HG02798 (cell line): ENCODE results near the gene SFT2D1.
A peak's percentile ranks its signal among the peaks of the same experiment; 100 is the strongest.

Experiments used
- ATAC-seq: cut with Tn5 transposase; IDR thresholded peaks from one replicate; pipeline ENCODE4 v1.9.1; 2021; ENCODE audit warnings: mild to moderate bottlenecking; ENCODE audit not compliant: unreplicated experiment, poor library complexity

The SFT2D1 gene

GRCh38 chr6:166335378-166336302 is 6.7 kb downstream of the SFT2D1 start:
- ATAC-seq = peak; percentile 56

GRCh38 chr6:166334878-166335277 is 7.5 kb downstream of the SFT2D1 start:
- no peak for ATAC-seq

DNA sequence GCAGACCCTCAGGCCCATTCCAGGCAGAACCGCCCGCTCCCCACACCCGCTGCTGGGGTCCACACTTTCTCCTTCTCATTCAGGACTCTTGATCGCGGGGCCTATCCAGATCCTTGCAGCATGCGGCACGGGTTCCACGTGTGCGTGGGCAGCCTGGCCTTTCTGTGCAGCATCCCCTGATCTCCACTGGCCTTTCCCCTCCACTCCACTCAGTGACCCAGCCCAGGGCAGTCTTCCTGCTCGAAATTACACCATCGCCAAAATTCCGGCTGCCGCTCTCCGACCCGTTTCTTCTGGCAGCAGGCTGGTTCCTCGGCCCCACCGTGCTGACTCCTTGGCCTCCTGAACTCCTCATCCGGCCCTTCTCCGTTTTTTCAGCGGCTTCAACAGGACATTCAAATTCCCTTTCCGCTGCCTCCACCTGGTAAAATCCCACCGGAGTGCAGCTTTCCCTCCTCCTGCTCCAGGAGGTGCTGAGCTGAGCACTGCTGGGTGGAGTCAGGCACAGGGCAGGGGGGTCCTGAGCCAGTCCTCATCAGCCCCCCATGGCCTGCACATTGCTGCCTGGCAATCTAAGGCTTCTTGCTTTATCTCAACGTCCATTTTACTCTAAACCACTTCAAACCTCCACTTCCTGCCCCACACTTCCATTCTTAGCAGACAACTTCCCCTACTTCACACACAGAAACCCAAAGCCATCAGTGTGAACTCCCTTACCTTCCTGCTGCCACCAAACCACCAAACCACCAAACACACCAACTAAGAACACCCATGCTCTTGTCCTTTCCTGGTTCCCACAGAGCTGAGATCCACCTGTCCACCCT is 9.0 kb downstream of the SFT2D1 start:
- ATAC-seq = peak; percentile 65

DNA sequence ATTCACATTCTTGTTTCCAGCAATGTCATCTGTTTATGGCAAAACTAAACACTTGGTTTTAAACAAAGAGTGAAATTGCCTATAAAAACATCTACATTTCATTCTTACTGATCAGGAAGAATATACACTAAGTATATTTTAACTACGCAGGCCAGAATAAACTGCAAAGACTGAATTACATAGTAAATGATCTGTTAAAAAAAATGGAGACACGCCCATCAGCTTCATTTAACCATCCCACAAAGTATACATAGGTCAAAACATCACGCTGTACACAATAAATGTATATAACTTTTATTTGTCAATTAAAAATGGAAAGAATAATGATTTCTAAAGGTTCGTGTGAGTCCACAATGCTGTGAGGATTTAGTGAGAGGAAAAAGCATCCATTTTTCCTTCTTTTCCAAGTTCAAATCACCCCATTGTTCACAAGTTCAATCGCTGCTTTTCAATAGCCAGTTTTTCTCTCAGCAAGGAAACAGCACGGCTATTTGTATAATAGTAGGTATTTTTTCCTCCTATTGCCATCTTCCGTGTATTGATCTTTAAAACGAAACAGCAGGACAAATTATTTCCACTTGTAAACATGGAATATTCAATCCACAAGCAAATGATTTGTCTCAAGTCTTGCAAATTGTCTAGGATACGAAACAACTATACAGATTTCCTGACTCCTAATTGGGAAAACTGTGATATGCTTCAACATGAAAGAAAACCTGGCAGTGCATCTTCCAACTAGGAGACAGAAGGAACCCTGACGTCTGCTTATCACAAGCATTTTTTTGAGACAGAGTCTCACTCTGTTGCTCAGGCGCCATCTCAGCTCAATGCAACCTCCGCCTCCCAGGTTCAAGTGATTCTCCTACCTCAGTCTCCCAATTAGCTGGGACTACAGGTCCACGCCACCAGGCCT is 10.6 kb downstream of the SFT2D1 start:
- ATAC-seq = no peak

- no peak for ATAC-seq
These were observed 11.7 kb downstream of the SFT2D1 start for GRCh38 chr6:166330612-166331011.

DNA sequence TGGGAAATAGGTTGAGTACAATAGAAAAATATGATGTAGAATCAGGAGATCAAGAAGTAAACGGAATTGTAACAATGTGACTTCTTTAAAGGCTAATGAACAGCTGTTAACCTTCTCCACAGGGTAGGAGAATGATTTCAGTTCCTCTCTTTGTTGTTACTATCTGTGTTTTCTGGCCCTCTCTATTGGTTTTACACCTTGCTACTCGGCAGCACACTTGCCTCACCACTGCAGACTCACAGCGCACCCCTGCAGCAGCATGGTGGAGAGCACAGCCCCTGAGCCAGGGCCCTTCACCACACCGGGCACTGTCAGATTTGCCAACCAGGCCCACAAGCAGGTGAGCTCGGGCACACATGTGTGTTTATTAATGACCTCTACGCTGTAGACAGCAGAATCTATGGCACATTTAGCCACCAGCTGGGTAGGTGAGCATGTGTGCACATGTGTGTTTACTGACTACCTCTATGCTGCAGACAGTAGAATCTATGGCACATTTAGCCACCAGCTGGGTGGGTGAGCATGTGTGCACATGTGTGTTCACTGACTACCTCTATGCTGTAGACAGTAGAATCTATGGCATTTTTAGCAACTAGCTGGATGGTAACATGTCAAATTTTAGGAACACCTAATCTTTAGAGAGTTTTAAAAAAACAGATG is 16.8 kb downstream of the SFT2D1 start:
- peak; percentile 92 for ATAC-seq

- no peak for ATAC-seq
These were observed 18.9 kb downstream of the SFT2D1 start for GRCh38 chr6:166323395-166323794.

DNA sequence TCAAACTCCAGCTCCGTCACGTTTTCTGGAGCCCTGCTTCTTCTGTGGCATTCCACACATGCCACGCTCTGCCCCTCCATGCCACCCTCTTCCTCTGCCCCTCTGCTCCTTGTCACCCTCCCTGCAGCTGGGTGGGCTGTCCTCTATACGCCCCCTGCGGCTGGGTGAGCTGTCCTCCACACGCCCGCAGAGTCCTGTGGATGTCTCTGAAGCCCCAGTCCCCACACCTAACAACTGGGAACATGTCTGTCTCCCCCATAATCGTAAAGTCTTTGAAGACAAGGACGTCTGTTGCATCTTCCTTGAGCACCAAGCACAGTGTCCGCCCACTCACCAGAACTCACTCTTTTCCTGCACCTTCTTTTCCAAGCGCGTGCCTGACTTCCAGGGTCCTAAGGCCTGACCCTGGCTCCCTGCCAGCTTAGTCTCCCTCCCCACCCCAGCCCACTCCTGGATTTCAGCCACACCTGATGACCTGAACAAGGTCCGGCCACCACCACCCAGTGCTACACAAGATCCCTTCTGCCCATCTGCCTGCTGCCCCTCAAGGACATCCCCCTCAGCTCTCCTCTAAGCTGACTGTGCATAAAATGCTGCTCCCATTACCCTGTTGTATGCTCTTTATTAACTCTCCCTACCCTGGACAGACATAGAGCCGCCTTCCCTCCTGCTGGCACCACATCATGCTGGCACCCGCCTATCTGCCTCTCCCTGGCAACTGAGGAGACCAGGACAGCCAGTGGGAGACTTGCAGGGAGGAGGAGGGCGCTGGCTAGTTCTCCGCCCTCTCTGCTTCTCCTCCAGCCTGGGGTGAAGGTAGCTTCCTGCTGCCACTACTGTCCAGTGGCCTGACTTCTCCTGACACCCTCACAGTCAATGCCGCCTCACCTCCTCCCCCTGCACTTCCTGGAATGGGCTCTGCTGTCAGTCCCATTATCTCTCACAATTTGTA is 23.4 kb downstream of the SFT2D1 start:
- no peak for ATAC-seq

GRCh38 chr6:166318227-166318626 is 24.1 kb downstream of the SFT2D1 start:
- ATAC-seq = no peak

DNA sequence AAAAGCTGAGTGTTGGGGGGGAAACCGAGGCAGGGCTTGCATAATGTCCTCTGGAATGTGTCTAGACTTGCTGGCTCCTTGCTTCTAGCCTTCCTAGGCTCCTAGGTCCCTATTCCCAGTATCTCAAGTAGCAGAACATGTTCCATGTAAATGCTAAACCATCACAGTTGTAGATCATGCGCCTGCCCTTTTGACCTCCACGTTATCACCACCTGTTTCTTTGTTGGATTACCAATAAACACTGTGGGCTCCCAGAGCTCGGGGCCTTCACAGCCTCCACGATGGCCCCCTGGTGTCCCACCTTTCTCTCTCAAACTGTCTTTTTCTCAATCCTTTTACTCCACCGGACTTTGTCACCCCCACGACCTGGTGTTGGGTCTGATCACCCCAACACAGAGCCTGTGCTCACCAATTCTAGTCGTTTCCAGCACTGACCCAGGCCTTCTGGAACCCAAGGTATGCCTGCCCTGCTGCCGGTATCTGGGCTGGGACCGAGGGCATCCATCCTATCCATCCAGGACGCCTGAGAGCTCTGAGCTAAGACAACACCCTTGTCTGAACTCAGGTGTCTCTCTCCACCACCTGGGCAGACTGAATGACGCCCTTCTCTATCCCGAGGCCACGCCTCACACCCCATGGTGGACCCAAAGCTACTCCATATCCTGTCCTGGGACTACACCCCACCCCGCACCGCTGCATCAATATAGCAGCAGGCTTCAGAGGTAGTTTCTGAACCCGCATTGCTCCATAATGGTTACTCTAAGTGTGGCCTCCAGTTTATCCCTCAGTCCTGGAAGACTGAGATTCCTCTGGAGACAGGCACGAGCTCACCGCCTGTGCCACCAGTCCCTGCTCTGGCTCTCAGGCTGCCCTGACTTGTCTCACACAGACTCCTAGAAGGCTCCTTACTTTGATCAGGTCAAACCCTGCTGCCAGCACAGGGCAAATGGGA is 24.8 kb downstream of the SFT2D1 start:
- ATAC-seq = no peak

GRCh38 chr6:166315436-166315835 is 26.9 kb downstream of the SFT2D1 start:
- ATAC-seq = no peak

DNA sequence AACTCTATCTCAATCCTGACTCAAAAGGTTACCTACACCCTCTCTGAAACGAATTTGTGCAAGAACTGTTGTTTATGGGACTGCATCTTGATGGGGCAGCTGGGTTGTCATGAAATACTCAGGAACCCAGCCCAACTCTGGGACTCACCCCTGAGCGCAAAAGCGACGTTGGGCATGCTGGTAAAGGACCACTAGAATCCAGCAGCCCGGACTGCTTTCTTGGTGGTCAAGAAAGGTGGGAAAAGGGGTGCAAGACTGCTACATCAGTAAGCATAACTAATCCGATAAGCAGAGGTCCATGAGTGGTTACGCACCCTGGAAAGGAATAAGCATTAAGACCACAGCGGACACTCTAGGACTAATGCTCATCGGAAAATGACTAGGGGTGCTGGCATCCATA is 27.9 kb downstream of the SFT2D1 start:
- no peak for ATAC-seq

DNA sequence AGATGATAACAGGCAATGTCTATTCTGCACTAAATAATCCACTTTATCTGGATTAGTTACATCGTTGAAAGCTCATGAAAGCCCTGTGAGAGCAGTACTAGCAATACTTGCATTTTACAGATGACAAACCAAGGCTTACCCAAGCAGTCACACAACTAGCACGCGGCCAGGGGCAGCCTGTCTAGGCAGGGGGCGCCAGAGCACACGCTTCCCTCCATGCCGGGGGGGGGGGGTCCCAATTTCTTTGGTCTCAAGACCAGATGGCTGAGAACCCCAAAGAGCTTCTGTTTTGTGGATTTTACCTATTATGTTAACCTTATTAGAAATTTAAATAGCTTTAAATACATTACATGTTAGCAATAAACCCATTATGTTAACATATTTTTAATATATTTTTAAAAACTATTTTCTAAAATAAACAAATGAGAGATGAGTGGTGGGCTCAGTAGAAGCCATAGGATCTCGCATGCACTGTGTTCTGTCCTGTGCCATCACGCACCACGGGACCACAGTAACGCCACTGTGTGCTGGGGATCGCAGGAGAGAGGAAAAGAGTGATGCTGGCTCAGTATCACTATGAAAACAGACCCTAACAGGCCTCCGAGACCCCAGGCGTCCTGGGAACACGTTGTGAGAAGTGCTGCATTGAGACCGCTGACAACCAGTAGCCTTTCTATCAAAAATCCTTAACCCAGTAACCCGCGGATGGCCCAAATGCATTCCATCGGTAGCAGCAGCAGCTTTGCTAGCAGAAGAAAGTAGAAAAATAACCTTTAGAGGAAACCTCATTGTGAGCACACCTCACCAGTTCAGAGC is 28.9 kb downstream of the SFT2D1 start:
- ATAC-seq = peak; percentile 85

DNA sequence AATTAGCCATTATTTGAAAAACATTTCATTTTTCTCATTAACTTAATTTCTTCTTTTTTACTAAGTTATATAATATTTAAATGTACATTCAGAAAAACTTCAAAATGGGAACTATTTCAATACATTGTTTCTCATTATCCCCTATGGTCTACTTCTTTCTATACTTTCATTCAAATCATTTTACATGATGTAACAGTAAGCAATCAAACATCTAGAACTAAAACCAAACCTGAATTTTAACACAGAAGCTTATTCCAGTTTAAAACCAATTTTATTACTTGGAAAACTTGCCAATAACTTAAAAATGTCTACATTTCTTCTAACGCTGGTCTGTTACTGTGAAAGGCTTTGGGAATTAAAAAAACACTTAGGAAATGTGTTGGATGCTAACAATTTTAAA is 29.5 kb downstream of the SFT2D1 start:
- no peak for ATAC-seq

GRCh38 chr6:166310634-166311033 is 31.7 kb downstream of the SFT2D1 start:
- no peak for ATAC-seq

DNA sequence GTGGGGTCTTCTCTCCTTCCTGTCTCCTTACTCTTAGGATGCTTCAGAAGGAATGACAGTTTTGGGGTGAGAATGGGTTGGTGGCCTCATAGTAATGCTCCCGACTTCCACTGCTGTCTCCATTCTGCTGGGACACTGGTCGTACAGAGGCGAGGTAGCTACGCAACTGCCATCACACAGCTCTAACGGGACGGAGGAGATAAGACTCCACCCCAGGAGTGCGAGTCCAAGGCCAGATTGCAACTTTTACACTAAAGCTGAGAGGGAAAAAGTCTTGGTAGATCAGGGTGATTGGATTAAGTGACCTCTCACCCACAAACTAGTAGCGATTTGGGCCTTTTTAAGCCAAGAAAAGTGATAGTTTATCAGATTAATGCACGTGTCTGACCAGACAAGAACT is 32.4 kb downstream of the SFT2D1 start:
- no peak for ATAC-seq
